ENCODE results near the gene GRAMD1B. TPM values are rescaled to one million over a fixed set of nuclear protein-coding genes. Genes with fewer than 3 reads are reported as not detected.

The GRAMD1B gene
- total and polyA plus RNA-seq, 4 donors: 0.29 to 2.6 (median 1.3) TPM

- DNase-seq (ENCODE audit: low spot score): no peak
- Histone ChIP-seq H3K4me3 (ENCODE audit: low read depth in 1 of 3, low read length in 3 of 3) (no peak overlapping the region), H3K27me3 (ENCODE audit: control insufficient read depth in 4 of 4, insufficient read depth in 4 of 4, low read length in 3 of 4) (peaks cover 0 to 5% (median 0%) of the 10 kb centered on the region in 4 donors), H3K4me1 (ENCODE audit: control insufficient read depth in 4 of 4, insufficient read depth in 4 of 4, low read length in 3 of 4) (no peaks in the 10 kb centered on the region), H3K9ac (ENCODE audit: low read depth in 1 of 2, low read length in 2 of 2) (no peak overlapping the region), H3K27ac (ENCODE audit: low read depth in 1 of 2, low read length in 2 of 2) (no peak overlapping the region), H3K9me3 (ENCODE audit: control insufficient read depth in 4 of 4, low read length in 3 of 4) (no peaks in the 10 kb centered on the region), H3K36me3 (ENCODE audit: control insufficient read depth in 4 of 4, insufficient read depth in 3 of 4, low read depth in 1 of 4, low read length in 3 of 4) (no peaks in the 10 kb centered on the region)
- no peak for TF ChIP-seq NR2F2 (IDR thresholded peaks at IDR 0.05)
- no peak for TF ChIP-seq RXRA (IDR thresholded peaks at IDR 0.05)
- TF ChIP-seq EGR1 (IDR thresholded peaks at IDR 0.05; ENCODE audit: low read depth in 2 of 2): no peak
- no peak for TF ChIP-seq HNF4G (IDR thresholded peaks at IDR 0.05)
- no peak for TF ChIP-seq REST (IDR thresholded peaks at IDR 0.05)
- no peak for TF ChIP-seq TAF1 (conservative IDR thresholded peaks at IDR 0.05)
- TF ChIP-seq SP1 (IDR thresholded peaks at IDR 0.05): no peak
- TF ChIP-seq, protein P1, sequence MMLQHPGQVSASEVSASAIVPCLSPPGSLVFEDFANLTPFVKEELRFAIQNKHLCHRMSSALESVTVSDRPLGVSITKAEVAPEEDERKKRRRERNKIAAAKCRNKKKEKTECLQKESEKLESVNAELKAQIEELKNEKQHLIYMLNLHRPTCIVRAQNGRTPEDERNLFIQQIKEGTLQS (IDR thresholded peaks at IDR 0.05): no peak
- no peak for TF ChIP-seq MAX (IDR thresholded peaks at IDR 0.05)
- no peak for TF ChIP-seq YY1 (IDR thresholded peaks at IDR 0.05)
- no peak for TF ChIP-seq FOXA1 (IDR thresholded peaks at IDR 0.05)
- WGBS: 50% methylated on average over 6 of the region's 6 CpGs
These were observed 75.7 kb downstream of the GRAMD1B start for GRCh38 chr11:123505546-123506299.

DNA sequence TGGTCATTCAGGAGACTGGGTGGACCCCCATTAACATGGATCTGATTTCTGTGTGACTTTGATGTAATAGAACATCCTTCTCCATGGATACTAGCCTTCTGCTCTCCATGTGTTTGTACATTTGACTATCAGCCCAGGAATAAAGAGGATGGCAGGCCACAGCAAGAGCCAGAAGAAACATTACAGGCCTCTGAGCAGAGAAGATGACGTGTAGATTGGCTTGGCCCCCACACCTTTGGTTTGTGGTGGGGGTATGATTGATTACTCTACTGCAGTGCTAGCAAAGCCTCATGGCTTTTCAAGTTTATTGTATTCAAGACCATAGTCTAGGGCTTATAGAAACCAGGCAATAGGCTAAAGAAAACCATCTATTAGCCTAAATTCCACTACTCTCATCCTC lies 77.0 kb downstream of the GRAMD1B start:
- Histone ChIP-seq H3K27ac (ENCODE audit: low read depth in 1 of 2, low read length in 2 of 2) (no peak overlapping the region), H3K36me3 (ENCODE audit: control insufficient read depth in 4 of 4, insufficient read depth in 3 of 4, low read depth in 1 of 4, low read length in 3 of 4) (no peaks in the 10 kb centered on the region), H3K4me3 (ENCODE audit: low read depth in 1 of 3, low read length in 3 of 3) (no peak overlapping the region), H3K4me1 (ENCODE audit: control insufficient read depth in 4 of 4, insufficient read depth in 4 of 4, low read length in 3 of 4) (no peaks in the 10 kb centered on the region), H3K27me3 (ENCODE audit: control insufficient read depth in 4 of 4, insufficient read depth in 4 of 4, low read length in 3 of 4) (peaks cover 0 to 5% (median 0%) of the 10 kb centered on the region in 4 donors), H3K9me3 (ENCODE audit: control insufficient read depth in 4 of 4, low read length in 3 of 4) (no peaks in the 10 kb centered on the region), H3K9ac (ENCODE audit: low read depth in 1 of 2, low read length in 2 of 2) (no peak overlapping the region)
- whole genome bisulfite sequencing: 73% methylated on average over 1 of the region's 1 CpG
- DNase-seq (ENCODE audit: low spot score): no peak
- no peak for TF ChIP-seq TAF1 (conservative IDR thresholded peaks at IDR 0.05)
- TF ChIP-seq JUND (IDR thresholded peaks at IDR 0.05): no peak
- no peak for TF ChIP-seq SP1 (IDR thresholded peaks at IDR 0.05)
- TF ChIP-seq EGR1 (IDR thresholded peaks at IDR 0.05; ENCODE audit: low read depth in 2 of 2): no peak
- TF ChIP-seq FOXA1 (IDR thresholded peaks at IDR 0.05): no peak
- TF ChIP-seq MAX (IDR thresholded peaks at IDR 0.05): no peak
- no peak for TF ChIP-seq FOXA2 (IDR thresholded peaks at IDR 0.05)
- TF ChIP-seq YY1 (IDR thresholded peaks at IDR 0.05): no peak
- TF ChIP-seq RXRA (IDR thresholded peaks at IDR 0.05): no peak
- no peak for TF ChIP-seq HNF4A (conservative IDR thresholded peaks at IDR 0.05)
- TF ChIP-seq ZBTB33 (IDR thresholded peaks at IDR 0.05): no peak

All from liver (tissue), 9 donors.